NT2/D1 (cell line): ENCODE data around the gene CTNND1.

Source experiments
- SUZ12 ChIP-seq: IDR thresholded peaks from 2 replicates; pipeline ENCODE4 v1.6.1; 2011; ENCODE audit not compliant: insufficient read length, insufficient read depth; ENCODE audit errors: extremely low read depth
- YY1 ChIP-seq: IDR thresholded peaks from 2 replicates; pipeline ENCODE4 v1.6.1; 2011; ENCODE audit not compliant: insufficient read length, insufficient read depth
- ZNF274 ChIP-seq: IDR thresholded peaks from 2 replicates; pipeline ENCODE4 v1.6.1; 2011; ENCODE audit warnings: mild to moderate bottlenecking, low read depth, low read length

GRCh38 chr11:57802411-57802810 lies 40.8 kb downstream of the CTNND1 start:
- TF ChIP-seq ZNF274 (no peak), SUZ12 (no peak), YY1 (no peak)
